Measurements from ENCODE around the gene NHERF2. TPM values are rescaled to one million over a fixed set of nuclear protein-coding genes. Genes with fewer than 3 reads are reported as not detected.
"Not testable (repeated sequence)": the region's sequence is repeated elsewhere in the genome, so short reads cannot be mapped to it uniquely, and the experiment has no call there.

Gene NHERF2
- total RNA-seq, 2 experiments from 2014 or later, result 1.9 to 2.7 TPM

GRCh38 chr16:2007081-2007836 lies 19.4 kb upstream of the NHERF2 start:
- ATAC-seq (no peak), DNase-seq (no peak)
- intact Hi-C loops (cut with DNase I, micrococcal nuclease), result loop anchor here (5.0 to 10.0 kb wide), 4 partner anchors 45 to 328 kb away; partner anchors contain the start of genes MLST8 (in 1 of the 2) and RPS2 (in 1 of the 2)
- H3K27ac Mint-ChIP-seq, result peak overlapping the region; percentile 89
- peak overlapping the region; percentile 82 for H3K4me3 Mint-ChIP-seq
- ChIA-PET CTCF (interaction anchor here (1.4 kb wide), 1 partner anchor 133 kb away, joined by 6 read pairs; no protein-coding TSS in a partner anchor), POLR2A (interaction anchor here (1.4 kb wide), 1 partner anchor 148 kb away, joined by 4 read pairs; the partner anchor contains the start of gene TRAF7)
- H3K27me3 Mint-ChIP-seq, result no peaks in the 10 kb centered on the region
- H3K36me3 Mint-ChIP-seq (ENCODE audit: low read depth), result peaks cover 31% of the 10 kb centered on the region
- no peaks in the 10 kb centered on the region for H3K9me3 Mint-ChIP-seq (ENCODE audit: low read depth)
- H3K4me1 Mint-ChIP-seq, result peaks cover 41% of the 10 kb centered on the region

DNA sequence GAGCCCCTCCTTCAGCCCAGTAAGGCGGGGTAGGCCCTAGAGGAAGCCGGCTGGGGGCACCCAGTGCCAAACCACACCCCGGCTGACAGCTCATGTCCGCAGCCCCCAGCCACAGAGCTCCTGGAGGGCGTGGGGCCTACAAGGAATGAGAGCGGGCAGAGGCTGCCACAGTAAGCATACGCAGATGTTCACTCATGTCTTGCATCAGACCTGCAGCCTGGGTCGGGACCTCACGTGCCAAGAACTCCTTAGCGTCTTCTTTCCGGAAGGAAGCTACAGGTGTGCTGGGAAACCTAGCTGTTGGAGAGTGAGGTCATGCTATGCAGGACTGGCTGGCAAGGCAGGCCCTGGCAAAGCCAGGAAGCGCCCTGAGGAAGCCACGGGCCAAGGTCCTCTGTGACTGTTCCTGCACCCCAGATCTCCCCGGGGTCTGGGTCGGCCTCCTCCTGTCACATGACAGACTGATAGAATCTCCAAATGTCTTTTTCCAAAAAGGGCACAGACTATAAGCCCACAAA lies 18.6 kb upstream of the NHERF2 start:
- CTCF ChIA-PET, result interaction anchor here (1.3 to 1.4 kb wide), 3 partner anchors 14 to 132 kb away, joined by 4 to 8 read pairs (median 6); partner anchors contain the start of gene PKD1
- POLR2A ChIA-PET, result interaction anchor here (0.6 to 1.4 kb wide), 2 partner anchors 44 to 147 kb away, joined by 3 to 4 read pairs; partner anchors contain the start of gene TRAF7
- ATAC-seq (no peak), DNase-seq (peak; percentile 53)
- intact Hi-C loops (cut with DNase I, micrococcal nuclease), result loop anchor here (2.0 to 10.0 kb wide), 5 partner anchors 13 to 327 kb away; partner anchors contain the start of genes MLST8 (in 1 of the 2) and RPS2 (in 1 of the 2)
- H3K36me3 Mint-ChIP-seq (ENCODE audit: low read depth), result peaks cover 28% of the 10 kb centered on the region
- H3K4me1 Mint-ChIP-seq, result peaks cover 41% of the 10 kb centered on the region
- peak overlapping the region; percentile 89 for H3K27ac Mint-ChIP-seq
- H3K4me3 Mint-ChIP-seq, result peak overlapping the region; percentile 82
- H3K9me3 Mint-ChIP-seq (ENCODE audit: low read depth), result no peaks in the 10 kb centered on the region
- H3K27me3 Mint-ChIP-seq, result no peaks in the 10 kb centered on the region

GRCh38 chr16:2008631-2009163 lies 18.0 kb upstream of the NHERF2 start:
- ChIA-PET CTCF (interaction anchor here (0.7 to 1.4 kb wide), 4 partner anchors 14 to 132 kb away, joined by 3 to 8 read pairs (median 5); partner anchors contain the start of gene PKD1), POLR2A (interaction anchor here (0.6 to 1.4 kb wide), 2 partner anchors 45 to 147 kb away, joined by 3 to 4 read pairs; partner anchors contain the start of gene TRAF7)
- Mint-ChIP-seq H3K4me1 (peaks cover 41% of the 10 kb centered on the region), H3K4me3 (peak overlapping the region; percentile 82), H3K9me3 (ENCODE audit: low read depth) (no peaks in the 10 kb centered on the region), H3K36me3 (ENCODE audit: low read depth) (peaks cover 28% of the 10 kb centered on the region), H3K27me3 (no peaks in the 10 kb centered on the region), H3K27ac (peak overlapping the region; percentile 89)
- intact Hi-C loops (cut with DNase I, micrococcal nuclease), result loop anchor here (1.0 to 10.0 kb wide), 13 partner anchors 14 to 326 kb away; partner anchors contain the start of genes E4F1 (in 1 of the 2), MAPK8IP3 (in 1 of the 2), MLST8 (in 1 of the 2) and NTHL1 (in 1 of the 2)
- DNase-seq (peak; percentile 68), ATAC-seq (peak; percentile 10)

- no peak for DNase-seq
- POLR2A ChIA-PET, result interaction anchor here (0.6 kb wide), 1 partner anchor 146 kb away, joined by 3 read pairs; the partner anchor contains the start of gene TRAF7
- Mint-ChIP-seq H3K9me3 (ENCODE audit: low read depth) (no peaks in the 10 kb centered on the region), H3K4me1 (peaks cover 41% of the 10 kb centered on the region), H3K36me3 (ENCODE audit: low read depth) (peaks cover 28% of the 10 kb centered on the region), H3K4me3 (peak overlapping the region; percentile 82), H3K27me3 (no peaks in the 10 kb centered on the region), H3K27ac (peak overlapping the region; percentile 89)
- peak; percentile 34 for ATAC-seq
- intact Hi-C loops (cut with DNase I, micrococcal nuclease), result loop anchor here (1.0 to 10.0 kb wide), 13 partner anchors 14 to 326 kb away; partner anchors contain the start of genes E4F1 (in 1 of the 2), MAPK8IP3 (in 1 of the 2), MLST8 (in 1 of the 2) and NTHL1 (in 1 of the 2)
- CTCF ChIA-PET, result interaction anchor here (0.7 to 1.4 kb wide), 3 partner anchors 13 to 131 kb away, joined by 3 to 8 read pairs (median 4); partner anchors contain the start of gene PKD1
Measured at GRCh38 chr16:2009164-2009711, 17.5 kb upstream of the NHERF2 start.

- Mint-ChIP-seq H3K27me3 (no peaks in the 10 kb centered on the region), H3K36me3 (ENCODE audit: low read depth) (peaks cover 26% of the 10 kb centered on the region), H3K4me3 (peak within 1 kb of the TSS; percentile 95), H3K4me1 (peaks cover 35% of the 10 kb centered on the region), H3K9me3 (ENCODE audit: low read depth) (no peaks in the 10 kb centered on the region), H3K27ac (peak within 1 kb of the TSS; percentile 90)
- peak; percentile 93 for ATAC-seq
- DNase-seq, result peak; percentile 90
- POLR2A ChIA-PET, result interaction anchor here (0.7 kb wide), 1 partner anchor 136 kb away, joined by 3 read pairs; no protein-coding TSS in a partner anchor
- CTCF ChIA-PET, result no interaction called here
- intact Hi-C loops (cut with DNase I, micrococcal nuclease), result loop anchor here (1.0 to 10.0 kb wide), 13 partner anchors 13 to 325 kb away; partner anchors contain the start of genes E4F1 (in 1 of the 2), MAPK8IP3 (in 1 of the 2), MLST8 (in 1 of the 2) and NTHL1 (in 1 of the 2)
Measured at GRCh38 chr16:2009791-2010510, 16.8 kb upstream of the NHERF2 start, which contains the start of gene ZNF598. TSS of gene ZNF598 (minus strand) at chr16:2009821.

DNA sequence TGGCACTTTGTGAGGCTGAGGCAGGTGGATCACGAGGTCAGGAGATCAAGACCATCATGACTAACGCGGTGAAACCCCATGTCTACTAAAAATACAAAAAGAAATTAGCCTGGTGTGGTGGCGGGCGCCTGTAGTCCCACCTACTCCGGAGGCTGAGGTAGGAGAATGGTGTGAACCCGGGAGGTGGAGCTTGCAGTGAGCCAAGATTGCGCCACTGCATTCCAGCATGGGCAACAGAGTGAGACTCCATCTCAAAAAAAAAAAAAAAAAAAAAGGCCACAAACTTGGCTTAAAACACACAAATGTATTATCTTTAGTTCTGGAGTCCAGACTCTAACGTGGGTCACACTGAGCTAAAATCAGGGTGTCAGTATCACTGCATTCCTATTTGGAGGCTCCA lies 15.0 kb upstream of the NHERF2 start:
- H3K27ac Mint-ChIP-seq, result not testable (repeated sequence)

GRCh38 chr16:2013527-2013926 lies 13.2 kb upstream of the NHERF2 start:
- Mint-ChIP-seq H3K27ac (no peak overlapping the region), H3K27me3 (peaks cover 3% of the 10 kb centered on the region), H3K36me3 (ENCODE audit: low read depth) (peaks cover 9% of the 10 kb centered on the region), H3K9me3 (ENCODE audit: low read depth) (no peaks in the 10 kb centered on the region), H3K4me3 (no peak overlapping the region), H3K4me1 (peaks cover 6% of the 10 kb centered on the region)
- no peak for DNase-seq
- POLR2A ChIA-PET, result no interaction called here
- intact Hi-C loops (cut with DNase I, micrococcal nuclease), result no loop called here
- ATAC-seq, result no peak
- CTCF ChIA-PET, result interaction anchor here (1.2 kb wide), 1 partner anchor 9 kb away, joined by 3 read pairs; no protein-coding TSS in a partner anchor

More for the DNA sequence above, 15.0 kb upstream of the NHERF2 start:
- peaks cover 20% of the 10 kb centered on the region for H3K36me3 Mint-ChIP-seq (ENCODE audit: low read depth)
- DNase-seq; intact Hi-C loops (cut with DNase I, micrococcal nuclease); H3K27me3 Mint-ChIP-seq; H3K4me3 Mint-ChIP-seq; ATAC-seq; H3K9me3 Mint-ChIP-seq (ENCODE audit: low read depth): not testable (repeated sequence)
- peaks cover 24% of the 10 kb centered on the region for H3K4me1 Mint-ChIP-seq
- POLR2A ChIA-PET, result interaction anchor here (0.6 kb wide), 2 partner anchors 13 to 18 kb away, joined by 4 to 7 read pairs; no protein-coding TSS in a partner anchor
- CTCF ChIA-PET, result interaction anchor here (0.8 to 1.1 kb wide), 2 partner anchors 11 to 16 kb away, joined by 3 to 4 read pairs; no protein-coding TSS in a partner anchor

DNA sequence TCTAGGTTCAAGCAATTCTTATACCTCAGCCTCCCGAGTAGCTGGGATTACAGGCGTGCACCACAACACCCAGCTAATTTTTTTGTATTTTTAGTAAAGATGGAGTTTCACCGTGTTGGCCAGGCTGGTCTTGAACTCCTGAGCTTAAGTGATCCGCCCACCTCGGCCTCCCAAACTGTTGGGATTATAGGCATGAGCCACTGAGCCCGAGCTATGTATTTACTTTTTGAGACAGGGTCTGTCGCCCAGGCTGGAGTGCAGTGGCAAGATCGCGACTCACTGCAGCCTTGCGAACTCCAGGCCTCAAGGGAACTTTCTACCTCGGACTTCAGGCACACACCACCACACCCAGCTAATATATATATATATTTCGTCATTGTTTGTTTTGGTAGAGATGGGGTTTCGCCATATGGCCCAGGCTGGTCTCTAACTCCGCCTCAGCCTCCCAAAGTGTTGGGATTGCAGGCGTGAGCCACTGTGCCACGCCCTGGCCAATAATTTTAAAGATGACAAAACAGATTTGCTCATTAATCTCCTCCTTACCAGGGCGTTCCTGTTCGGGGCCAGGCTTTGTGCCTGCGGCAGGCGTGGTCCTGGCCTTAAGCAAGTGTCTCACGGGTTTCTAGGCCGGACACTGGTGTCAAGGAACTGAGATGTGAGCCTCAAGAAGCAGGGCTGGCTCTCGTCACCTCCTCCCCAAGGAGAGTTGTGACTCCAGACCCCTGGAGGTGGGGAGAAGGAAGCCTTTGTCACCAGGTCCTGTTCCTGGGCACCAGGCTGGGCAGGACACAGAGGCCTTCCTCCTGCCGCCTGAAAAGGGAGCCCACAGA lies 11.4 kb upstream of the NHERF2 start:
- no peak overlapping the region for H3K27ac Mint-ChIP-seq
- peaks cover under 1% of the 10 kb centered on the region for H3K36me3 Mint-ChIP-seq (ENCODE audit: low read depth)
- ChIA-PET POLR2A (no interaction called here), CTCF (interaction anchor here (0.6 to 1.5 kb wide), 5 partner anchors 9 to 1848 kb away, joined by 3 to 5 read pairs (median 3); no protein-coding TSS in a partner anchor)
- intact Hi-C loops (cut with DNase I, micrococcal nuclease), result no loop called here
- H3K4me1 Mint-ChIP-seq, result peaks cover under 1% of the 10 kb centered on the region
- ATAC-seq (no peak), DNase-seq (no peak)
- H3K9me3 Mint-ChIP-seq (ENCODE audit: low read depth), result no peaks in the 10 kb centered on the region
- H3K4me3 Mint-ChIP-seq, result no peak overlapping the region
- H3K27me3 Mint-ChIP-seq, result peaks cover 10% of the 10 kb centered on the region

- Mint-ChIP-seq H3K4me1 (peaks cover 4% of the 10 kb centered on the region), H3K9me3 (ENCODE audit: low read depth) (no peaks in the 10 kb centered on the region), H3K27ac (no peak overlapping the region), H3K4me3 (no peak overlapping the region), H3K36me3 (ENCODE audit: low read depth) (no peaks in the 10 kb centered on the region), H3K27me3 (peaks cover 12% of the 10 kb centered on the region)
- ChIA-PET CTCF (interaction anchor here (1.3 to 1.7 kb wide), 3 partner anchors 12 to 125 kb away, joined by 5 to 8 read pairs (median 6); no protein-coding TSS in a partner anchor), POLR2A (interaction anchor here (1.2 kb wide), 1 partner anchor 139 kb away, joined by 4 read pairs; the partner anchor contains the start of gene TRAF7)
- no peak for DNase-seq
- no peak for ATAC-seq
- intact Hi-C loops (cut with DNase I, micrococcal nuclease), result no loop called here
Measured at GRCh38 chr16:2015947-2016208, 10.8 kb upstream of the NHERF2 start.

All from activated CD4-positive, alpha-beta T cell treated with anti-CD3 and anti-CD28 coated beads for 36 hours (primary cell).